BJ (cell line): ENCODE results near the gene RBP3. TPM values are rescaled to one million over a fixed set of nuclear protein-coding genes. Genes with fewer than 3 reads are reported as not detected.
A peak's percentile ranks its signal among the peaks of the same experiment; 100 is the strongest.

Experiments used
- CTCF ChIA-PET: fragments of 350-600 bp; formaldehyde crosslinking; extraction: SDS; loops from one replicate; lab custom pipeline; 2021; ENCODE audit warnings: antibody characterized with exemption, inconsistent platforms; lab: Yijun Ruan, JAX
- POLR2A ChIA-PET: fragments of 300-600 bp; sonication (Branson Sonifier 250); formaldehyde crosslinking; extraction: SDS; loops from one replicate; lab custom pipeline; 2021; ENCODE audit warnings: antibody characterized with exemption; lab: Charles Lee
- DNase-seq: peaks from one replicate; pipeline ENCODE4 v3.0.0-alpha.2; 2011; ENCODE audit warnings: low read depth
- H3K27me3 ChIP-seq: 2 replicates; pipeline ENCODE4 v1.6.0; 2011; ENCODE audit warnings: low read length; ENCODE audit not compliant: control insufficient read depth, insufficient read depth
- H3K36me3 ChIP-seq: 2 replicates; pipeline ENCODE4 v1.5.1; 2011; ENCODE audit warnings: low read length; ENCODE audit not compliant: control insufficient read depth, insufficient read depth
- H3K4me3 ChIP-seq: 2 replicates; pipeline ENCODE4 v1.5.1; 2011; ENCODE audit warnings: low read depth, mild to moderate bottlenecking, control low read depth, low read length
- polyA plus RNA-seq: library from polyadenylated mRNA; depleted of rRNA; stranded (reverse); fragments of >200 nt; gene quantifications from 2 replicates; pipeline ENCODE4 v1.2.3, GENCODE V29; 2011
- TF ChIP-seq, protein P1 (sequence below): IDR thresholded peaks from 2 replicates; pipeline ENCODE4 v1.5.1; 2011; ENCODE audit warnings: low read depth, mild to moderate bottlenecking, control low read depth, inconsistent platforms, low read length, moderate library complexity; ENCODE audit not compliant: insufficient read depth

RBP3 gene
- polyA plus RNA-seq, 1 experiment, result not detected

DNA sequence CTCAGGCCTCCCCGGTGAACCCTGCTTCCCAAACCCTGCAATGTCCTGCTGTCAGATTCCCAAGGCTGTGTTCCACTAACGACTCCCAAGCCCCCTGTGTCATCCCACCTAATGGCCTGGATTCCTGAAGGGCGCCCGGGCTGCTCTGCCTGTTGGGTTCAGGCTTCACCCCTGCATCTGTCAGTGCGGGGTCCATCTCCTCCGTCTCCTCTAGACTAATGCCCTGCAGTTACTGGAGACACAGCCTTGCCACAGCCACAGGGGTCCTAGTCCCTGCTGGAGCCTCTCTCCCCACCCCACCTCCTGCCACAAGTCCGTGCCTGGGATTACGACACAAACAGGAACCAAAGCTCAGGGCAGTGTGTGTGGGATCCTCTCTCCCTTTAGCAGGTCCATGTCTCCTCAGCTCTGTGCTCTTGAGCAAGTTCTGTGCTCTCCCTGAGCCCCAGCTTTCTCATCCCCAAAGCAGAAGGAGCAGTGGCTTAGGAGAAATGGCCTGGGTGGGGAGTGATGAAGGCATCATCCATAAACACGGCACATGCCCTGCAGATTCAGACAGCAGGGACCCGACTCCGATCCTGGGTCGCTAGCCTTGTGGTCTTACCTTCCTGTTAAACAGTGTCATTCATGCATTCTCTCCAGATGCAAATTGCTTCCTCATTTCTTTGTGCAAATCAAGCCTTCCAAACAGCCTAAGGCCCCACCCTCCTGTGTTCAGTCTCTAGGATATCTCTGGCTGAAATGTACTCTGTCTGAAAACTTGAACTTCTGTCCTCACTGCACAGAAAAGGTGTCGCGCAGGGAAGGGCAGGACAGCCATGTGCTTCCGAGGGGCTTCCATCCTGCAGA, 8.2 kb upstream of the RBP3 start:
- no peak for DNase-seq
- no peaks in the 10 kb centered on the region for H3K36me3 ChIP-seq
- no peak overlapping the region for H3K4me3 ChIP-seq
- ChIA-PET CTCF (interaction anchor here (0.8 to 2.3 kb wide), 12 partner anchors 8 to 347 kb away, joined by 3 to 17 read pairs (median 5); no protein-coding TSS in a partner anchor), POLR2A (no interaction called here)
- H3K27me3 ChIP-seq, result peaks cover 9% of the 10 kb centered on the region
- TF ChIP-seq, protein P1, sequence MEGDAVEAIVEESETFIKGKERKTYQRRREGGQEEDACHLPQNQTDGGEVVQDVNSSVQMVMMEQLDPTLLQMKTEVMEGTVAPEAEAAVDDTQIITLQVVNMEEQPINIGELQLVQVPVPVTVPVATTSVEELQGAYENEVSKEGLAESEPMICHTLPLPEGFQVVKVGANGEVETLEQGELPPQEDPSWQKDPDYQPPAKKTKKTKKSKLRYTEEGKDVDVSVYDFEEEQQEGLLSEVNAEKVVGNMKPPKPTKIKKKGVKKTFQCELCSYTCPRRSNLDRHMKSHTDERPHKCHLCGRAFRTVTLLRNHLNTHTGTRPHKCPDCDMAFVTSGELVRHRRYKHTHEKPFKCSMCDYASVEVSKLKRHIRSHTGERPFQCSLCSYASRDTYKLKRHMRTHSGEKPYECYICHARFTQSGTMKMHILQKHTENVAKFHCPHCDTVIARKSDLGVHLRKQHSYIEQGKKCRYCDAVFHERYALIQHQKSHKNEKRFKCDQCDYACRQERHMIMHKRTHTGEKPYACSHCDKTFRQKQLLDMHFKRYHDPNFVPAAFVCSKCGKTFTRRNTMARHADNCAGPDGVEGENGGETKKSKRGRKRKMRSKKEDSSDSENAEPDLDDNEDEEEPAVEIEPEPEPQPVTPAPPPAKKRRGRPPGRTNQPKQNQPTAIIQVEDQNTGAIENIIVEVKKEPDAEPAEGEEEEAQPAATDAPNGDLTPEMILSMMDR, result no peak

DNA sequence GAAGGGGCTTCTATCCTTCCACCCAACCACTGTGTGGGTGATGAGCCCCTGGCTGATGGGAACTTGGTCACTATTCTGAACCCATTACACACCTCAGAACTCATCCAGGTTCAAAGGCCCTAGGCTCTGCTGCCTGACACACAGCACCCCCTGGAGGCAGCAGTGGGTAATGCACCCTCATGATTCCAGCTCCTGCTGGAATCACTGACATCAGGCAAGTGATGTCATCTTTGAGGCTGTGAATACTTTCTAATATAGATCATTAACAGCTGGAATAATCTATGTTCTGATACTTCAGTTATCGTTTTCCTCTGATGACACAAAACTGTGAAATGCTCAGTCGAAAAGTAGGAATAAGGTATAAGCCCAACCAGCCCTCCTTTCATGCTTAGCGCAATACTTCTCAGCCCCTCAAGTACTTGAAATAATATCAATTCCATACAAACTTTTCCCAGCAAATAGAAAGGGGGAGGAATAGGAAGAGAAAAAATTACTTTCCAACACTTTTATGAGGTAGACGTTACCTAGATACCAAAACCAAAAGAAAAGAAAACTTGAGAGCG, 7.5 kb upstream of the RBP3 start:
- ChIA-PET CTCF (interaction anchor here (0.6 to 2.3 kb wide), 17 partner anchors 9 to 348 kb away, joined by 3 to 17 read pairs (median 4); no protein-coding TSS in a partner anchor), POLR2A (no interaction called here)
- Histone ChIP-seq H3K27me3 (peaks cover 10% of the 10 kb centered on the region), H3K36me3 (no peaks in the 10 kb centered on the region), H3K4me3 (no peak overlapping the region)
- TF ChIP-seq, protein P1, result peak; percentile 97
- DNase-seq, result no peak

GRCh38 chr10:47344996-47345870, 2.9 kb upstream of the RBP3 start:
- no peak for DNase-seq
- POLR2A ChIA-PET, result no interaction called here
- no peaks in the 10 kb centered on the region for H3K36me3 ChIP-seq
- CTCF ChIA-PET, result interaction anchor here (2.8 kb wide), 1 partner anchor 16 kb away, joined by 8 read pairs; no protein-coding TSS in a partner anchor
- TF ChIP-seq, protein P1, result no peak
- H3K4me3 ChIP-seq, result no peak overlapping the region
- peaks cover 6% of the 10 kb centered on the region; the same call in 1 of the 2 replicates for H3K27me3 ChIP-seq

GRCh38 chr10:47346581-47347302, 1.4 kb upstream of the RBP3 start:
- ChIA-PET POLR2A (no interaction called here), CTCF (interaction anchor here (0.9 to 2.8 kb wide), 3 partner anchors 13 to 34 kb away, joined by 3 to 8 read pairs (median 6); no protein-coding TSS in a partner anchor)
- no peak for DNase-seq
- peaks cover 6% of the 10 kb centered on the region; the same call in 1 of the 2 replicates for H3K27me3 ChIP-seq
- no peaks in the 10 kb centered on the region for H3K36me3 ChIP-seq
- TF ChIP-seq, protein P1, result no peak
- H3K4me3 ChIP-seq, result no peak overlapping the region
